ENCODE results near the gene RALGAPB. TPM values are rescaled to one million over a fixed set of nuclear protein-coding genes. Genes with fewer than 3 reads are reported as not detected.
A peak's percentile ranks its signal among the peaks of the same experiment; 100 is the strongest.

The RALGAPB gene
- total RNA-seq, 1 experiment from 2014 or later: 24.0 TPM

GRCh38 chr20:38446441-38447209 lies 26.0 kb upstream of the RALGAPB start:
- Histone ChIP-seq H3K36me3 (ENCODE audit: control insufficient read depth in 1 of 2, insufficient read depth in 2 of 2, low read length in 2 of 2) (peaks cover 0 to 7% of the 10 kb centered on the region in 2 experiments; a peak in 1 of 4 replicates), H3K9me2 (ENCODE audit: insufficient read depth) (no peaks in the 10 kb centered on the region), H2AFZ (ENCODE audit: low read depth, low read length, poor library complexity, severe bottlenecking) (peak overlapping the region; percentile 81), H4K20me1 (ENCODE audit: insufficient read depth) (no peaks in the 10 kb centered on the region), H3K9me3 (ENCODE audit: control insufficient read depth in 1 of 2, insufficient read depth in 1 of 2, low read depth in 1 of 2, low read length in 2 of 2) (no peaks in the 10 kb centered on the region), H3K4me1 (ENCODE audit: control insufficient read depth in 1 of 2, insufficient read depth in 2 of 2, low read length in 2 of 2) (peaks cover 5 to 36% of the 10 kb centered on the region in 2 experiments; a peak in 3 of 4 replicates), H3K79me2 (ENCODE audit: insufficient read depth, low read length) (peaks cover 7% of the 10 kb centered on the region), H3K4me3 (replicated peaks in 1 of 2; ENCODE audit: low read depth in 1 of 2, low read length in 2 of 2) (peak overlapping the region; percentile 97 to 99), H3K4me2 (ENCODE audit: low read length) (peak overlapping the region; percentile 94), H3K9ac (ENCODE audit: low read length) (peak overlapping the region; percentile 98), H3K27ac (ENCODE audit: low read depth, low read length) (peak overlapping the region; percentile 72), H3K27me3 (ENCODE audit: insufficient read depth, low read length) (no peaks in the 10 kb centered on the region)
- ChIA-PET POLR2A (interaction anchor here (0.7 to 3.7 kb wide), 6 partner anchors 9 to 26 kb away, joined by 3 to 27 read pairs (median 4); partner anchors contain the start of genes RALGAPB and SNHG17), RAD21 (ENCODE audit: low non-redundant PET in 1 of 2, low total read pairs in 2 of 2, uncharacterized antibody in 2 of 2, unreplicated experiment in 2 of 2) (no interaction called here), CTCF (interaction anchor here (0.9 to 1.9 kb wide), 8 partner anchors 9 to 26 kb away, joined by 3 to 15 read pairs (median 6); partner anchors contain the start of genes RALGAPB and SNHG17)
- intact Hi-C loops (cut with micrococcal nuclease): loop anchor here (1.0 kb wide), 1 partner anchor 11 kb away; the partner anchor contains the start of gene SNHG17
- DNase-seq (ENCODE audit: low read depth, low spot score) (peak; percentile 89), ATAC-seq (peak; percentile 93)
- BruUV-seq (replicated peaks): no TSS peak
- TF ChIP-seq REST (IDR thresholded peaks at IDR 0.05; ENCODE audit: low read depth) (no peak), CEBPB (IDR thresholded peaks at IDR 0.05; ENCODE audit: low read depth) (no peak), POLR2AphosphoS5 (IDR thresholded peaks at IDR 0.05; ENCODE audit: low read depth, low read length) (peak; percentile 99), ELF1 (IDR thresholded peaks at IDR 0.05; ENCODE audit: borderline replicate concordance, low read depth) (no peak; the same call in 1 of the 2 replicates), EZH2phosphoT487 (IDR thresholded peaks at IDR 0.05; ENCODE audit: borderline replicate concordance) (no peak), EZH2 (IDR thresholded peaks at IDR 0.05) (no peak), TCF7L2 (IDR thresholded peaks at IDR 0.05; ENCODE audit: borderline replicate concordance, extremely low read depth, insufficient read depth, insufficient read length) (peak; percentile 80), ATF3 (IDR thresholded peaks at IDR 0.05) (no peak), RAD21 (IDR thresholded peaks at IDR 0.05; ENCODE audit: low read depth) (peak; percentile 55), CBX3 (IDR thresholded peaks at IDR 0.05; ENCODE audit: low read depth) (peak; percentile 90), SIN3A (IDR thresholded peaks at IDR 0.05; ENCODE audit: low read depth) (peak; percentile 84), SRF (IDR thresholded peaks at IDR 0.05; ENCODE audit: low read depth) (no peak; the same call in 1 of the 2 replicates), MAX (IDR thresholded peaks at IDR 0.05) (peak; percentile 90), ZFX (IDR thresholded peaks at IDR 0.05) (peak; percentile 93), CTCF (IDR thresholded peaks at IDR 0.05 in 2 of 3, conservative IDR thresholded peaks at IDR 0.05 in 1 of 3; ENCODE audit: borderline replicate concordance in 1 of 3, insufficient read depth in 1 of 3, low read depth in 2 of 3, low read length in 2 of 3) (peak; percentile 83 to 93 (median 93)), ZBTB33 (IDR thresholded peaks at IDR 0.05; ENCODE audit: extremely low read depth, insufficient replicate concordance, low read length) (peak; percentile 77), SP1 (IDR thresholded peaks at IDR 0.05; ENCODE audit: low read depth) (no peak), FOSL1 (IDR thresholded peaks at IDR 0.05; ENCODE audit: low read depth) (no peak)

All from HCT116 (cell line).